ENCODE measurements around the gene FSTL4.

DNA sequence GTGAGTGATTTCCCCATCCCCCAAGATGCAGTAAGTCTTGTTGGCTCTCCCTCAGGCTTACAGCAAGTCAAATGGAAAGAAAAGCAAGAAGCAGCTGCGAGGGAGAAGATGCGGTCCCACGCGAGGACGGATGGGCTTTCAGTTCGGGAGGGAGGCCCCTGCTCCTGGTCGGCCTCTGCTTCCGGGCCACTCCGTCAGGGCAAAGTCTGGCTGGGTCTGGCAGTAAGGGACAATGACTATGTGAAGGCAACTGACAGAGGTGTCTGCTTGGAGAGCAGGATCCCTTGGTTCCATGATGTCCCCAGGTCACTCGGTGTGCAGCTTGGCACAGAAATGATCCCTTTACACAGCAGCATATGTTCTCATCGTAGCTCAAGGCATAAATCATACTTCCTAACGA is 413.8 kb downstream of the FSTL4 start:
- no peak for TF ChIP-seq JUND (CRISPR knock-in tag; IDR thresholded peaks at IDR 0.05)
- TF ChIP-seq THRA (CRISPR knock-in tag; IDR thresholded peaks at IDR 0.05; ENCODE audit: borderline replicate concordance), result no peak
- TF ChIP-seq HDAC6 (IDR thresholded peaks at IDR 0.05; ENCODE audit: low read depth, low read length), result no peak
- TF ChIP-seq HNRNPL (IDR thresholded peaks at IDR 0.05; ENCODE audit: low read depth, low read length), result no peak
- TF ChIP-seq ZNF124 (CRISPR knock-in tag; IDR thresholded peaks at IDR 0.05), result no peak
- TF ChIP-seq, protein P1, sequence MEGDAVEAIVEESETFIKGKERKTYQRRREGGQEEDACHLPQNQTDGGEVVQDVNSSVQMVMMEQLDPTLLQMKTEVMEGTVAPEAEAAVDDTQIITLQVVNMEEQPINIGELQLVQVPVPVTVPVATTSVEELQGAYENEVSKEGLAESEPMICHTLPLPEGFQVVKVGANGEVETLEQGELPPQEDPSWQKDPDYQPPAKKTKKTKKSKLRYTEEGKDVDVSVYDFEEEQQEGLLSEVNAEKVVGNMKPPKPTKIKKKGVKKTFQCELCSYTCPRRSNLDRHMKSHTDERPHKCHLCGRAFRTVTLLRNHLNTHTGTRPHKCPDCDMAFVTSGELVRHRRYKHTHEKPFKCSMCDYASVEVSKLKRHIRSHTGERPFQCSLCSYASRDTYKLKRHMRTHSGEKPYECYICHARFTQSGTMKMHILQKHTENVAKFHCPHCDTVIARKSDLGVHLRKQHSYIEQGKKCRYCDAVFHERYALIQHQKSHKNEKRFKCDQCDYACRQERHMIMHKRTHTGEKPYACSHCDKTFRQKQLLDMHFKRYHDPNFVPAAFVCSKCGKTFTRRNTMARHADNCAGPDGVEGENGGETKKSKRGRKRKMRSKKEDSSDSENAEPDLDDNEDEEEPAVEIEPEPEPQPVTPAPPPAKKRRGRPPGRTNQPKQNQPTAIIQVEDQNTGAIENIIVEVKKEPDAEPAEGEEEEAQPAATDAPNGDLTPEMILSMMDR (CRISPR knock-in tag; IDR thresholded peaks at IDR 0.05), result no peak
- no peak for TF ChIP-seq EHMT2 (IDR thresholded peaks at IDR 0.05; ENCODE audit: borderline replicate concordance, low read depth, low read length)
- TF ChIP-seq MXI1 (IDR thresholded peaks at IDR 0.05; ENCODE audit: borderline replicate concordance, low read depth, low read length), result no peak
- TF ChIP-seq ZNF354B (CRISPR knock-in tag; IDR thresholded peaks at IDR 0.05), result no peak
- no peak for TF ChIP-seq RBM22 (optimal IDR thresholded peaks at IDR 0.05; ENCODE audit: low read length)
- TF ChIP-seq MYC (CRISPR knock-in tag; IDR thresholded peaks at IDR 0.05; ENCODE audit: borderline replicate concordance), result no peak
- TF ChIP-seq ZNF337 (CRISPR knock-in tag; IDR thresholded peaks at IDR 0.05; ENCODE audit: borderline replicate concordance, low read depth), result no peak
- TF ChIP-seq, protein P2, sequence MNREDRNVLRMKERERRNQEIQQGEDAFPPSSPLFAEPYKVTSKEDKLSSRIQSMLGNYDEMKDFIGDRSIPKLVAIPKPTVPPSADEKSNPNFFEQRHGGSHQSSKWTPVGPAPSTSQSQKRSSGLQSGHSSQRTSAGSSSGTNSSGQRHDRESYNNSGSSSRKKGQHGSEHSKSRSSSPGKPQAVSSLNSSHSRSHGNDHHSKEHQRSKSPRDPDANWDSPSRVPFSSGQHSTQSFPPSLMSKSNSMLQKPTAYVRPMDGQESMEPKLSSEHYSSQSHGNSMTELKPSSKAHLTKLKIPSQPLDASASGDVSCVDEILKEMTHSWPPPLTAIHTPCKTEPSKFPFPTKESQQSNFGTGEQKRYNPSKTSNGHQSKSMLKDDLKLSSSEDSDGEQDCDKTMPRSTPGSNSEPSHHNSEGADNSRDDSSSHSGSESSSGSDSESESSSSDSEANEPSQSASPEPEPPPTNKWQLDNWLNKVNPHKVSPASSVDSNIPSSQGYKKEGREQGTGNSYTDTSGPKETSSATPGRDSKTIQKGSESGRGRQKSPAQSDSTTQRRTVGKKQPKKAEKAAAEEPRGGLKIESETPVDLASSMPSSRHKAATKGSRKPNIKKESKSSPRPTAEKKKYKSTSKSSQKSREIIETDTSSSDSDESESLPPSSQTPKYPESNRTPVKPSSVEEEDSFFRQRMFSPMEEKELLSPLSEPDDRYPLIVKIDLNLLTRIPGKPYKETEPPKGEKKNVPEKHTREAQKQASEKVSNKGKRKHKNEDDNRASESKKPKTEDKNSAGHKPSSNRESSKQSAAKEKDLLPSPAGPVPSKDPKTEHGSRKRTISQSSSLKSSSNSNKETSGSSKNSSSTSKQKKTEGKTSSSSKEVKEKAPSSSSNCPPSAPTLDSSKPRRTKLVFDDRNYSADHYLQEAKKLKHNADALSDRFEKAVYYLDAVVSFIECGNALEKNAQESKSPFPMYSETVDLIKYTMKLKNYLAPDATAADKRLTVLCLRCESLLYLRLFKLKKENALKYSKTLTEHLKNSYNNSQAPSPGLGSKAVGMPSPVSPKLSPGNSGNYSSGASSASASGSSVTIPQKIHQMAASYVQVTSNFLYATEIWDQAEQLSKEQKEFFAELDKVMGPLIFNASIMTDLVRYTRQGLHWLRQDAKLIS (CRISPR knock-in tag; IDR thresholded peaks at IDR 0.05), result no peak
- TF ChIP-seq POLR2A (IDR thresholded peaks at IDR 0.05; ENCODE audit: insufficient read depth in 1 of 2, low read depth in 2 of 2, low read length in 2 of 2), result no peak

Data from HepG2 (cell line).